CD4-positive, alpha-beta T cell (primary cell): ENCODE results near the gene LMNTD2. TPM values are rescaled to one million over a fixed set of nuclear protein-coding genes. Genes with fewer than 3 reads are reported as not detected.

Experiments used
- ATAC-seq: fragments of 200-7000 bp; cut with Tn5 transposase; one replicate; pipeline ENCODE4 v1.10.0; 2022; ENCODE audit warnings: mild to moderate bottlenecking; ENCODE audit not compliant: poor library complexity
- CTCF ChIA-PET: fragments of 350-600 bp; sonication (Branson Sonifier 250); formaldehyde crosslinking; loops from one replicate; lab custom pipeline; 2021; ENCODE audit warnings: antibody characterized with exemption, inconsistent platforms; lab: Charles Lee
- POLR2A ChIA-PET: fragments of 350-600 bp; sonication (Branson Sonifier 250); formaldehyde crosslinking; loops from one replicate; lab custom pipeline; 2021; ENCODE audit warnings: antibody characterized with exemption, inconsistent platforms; lab: Charles Lee
- DNase-seq, 14 experiments: peaks; one replicate each; pipeline ENCODE4 v3.0.0-alpha.2; 2013 to 2020; ENCODE audit warnings: mixed read lengths in 2 of 14
- H3K27ac ChIP-seq, 2 donors: one replicate each; pipeline versions ENCODE4 v1.5.1 to v1.7.0; 2013; ENCODE audit warnings: low read length in 2 of 2, low read depth in 1 of 2, mild to moderate bottlenecking in 1 of 2
- H3K27me3 ChIP-seq, 2 experiments: 1 replicate in 1 of 2; 2 replicates in 1 of 2; pipeline versions ENCODE4 v1.6.1 to v1.7.0; 2013; ENCODE audit warnings: low read length in 2 of 2, control low read depth in 1 of 2, mild to moderate bottlenecking in 1 of 2, moderate library complexity in 1 of 2; ENCODE audit not compliant: insufficient read depth in 2 of 2, control insufficient read depth in 1 of 2
- H3K36me3 ChIP-seq: one replicate; pipeline ENCODE4 v1.6.1; 2013; ENCODE audit warnings: low read length, control low read depth; ENCODE audit not compliant: insufficient read depth
- H3K4me1 ChIP-seq: one replicate; pipeline ENCODE4 v1.6.1; 2013; ENCODE audit warnings: low read length, control low read depth; ENCODE audit not compliant: insufficient read depth
- H3K4me3 ChIP-seq: one replicate; pipeline ENCODE4 v1.5.1; 2013; ENCODE audit warnings: mild to moderate bottlenecking, low read length, moderate library complexity
- H3K9me3 ChIP-seq, 2 experiments: 1 replicate in 1 of 2; 2 replicates in 1 of 2; pipeline versions ENCODE4 v1.6.1 to v1.7.0; 2013; ENCODE audit warnings: low read length in 2 of 2, mild to moderate bottlenecking in 2 of 2, control low read depth in 1 of 2, moderate library complexity in 1 of 2; ENCODE audit not compliant: control insufficient read depth in 1 of 2, insufficient read depth in 1 of 2
- H3K27ac Mint-ChIP-seq: one replicate; pipeline ENCODE4 v1.8.0; 2020; ENCODE audit warnings: mixed read lengths
- H3K27me3 Mint-ChIP-seq: one replicate; pipeline ENCODE4 v1.8.0; 2021; ENCODE audit warnings: mixed read lengths
- H3K36me3 Mint-ChIP-seq: one replicate; pipeline ENCODE4 v1.8.0; 2021; ENCODE audit warnings: low read depth, mixed read lengths
- H3K4me1 Mint-ChIP-seq: one replicate; pipeline ENCODE4 v1.8.0; 2021; ENCODE audit warnings: low read depth, mixed read lengths
- H3K4me3 Mint-ChIP-seq: one replicate; pipeline ENCODE4 v1.8.0; 2020; ENCODE audit warnings: mild to moderate bottlenecking, mixed read lengths
- H3K9me3 Mint-ChIP-seq: one replicate; pipeline ENCODE4 v1.8.0; 2020; ENCODE audit warnings: mixed read lengths
- CTCF ChIP-seq: fragments of 200-600 bp; IDR thresholded peaks from one replicate; pipeline ENCODE4 v1.8.0; 2022; ENCODE audit warnings: antibody characterized with exemption, mild to moderate bottlenecking
- intact Hi-C, 2 experiments: fragments of 100-400 bp; cut with DNase I in 1 of 2; cut with micrococcal nuclease in 1 of 2; formaldehyde crosslinking; loops; one replicate each; pipeline versions ENCODE4 v1.15.1 to v1.9.0; 2023 to 2025; cut with DNase I, micrococcal nuclease
- total RNA-seq, 174 experiments: library from RNA in 2 of 174; stranded (reverse) in 2 of 174; gene quantifications; one replicate each; pipeline ENCODE4 v1.2.3 and lab custom pipeline; 2021 to 2026

The LMNTD2 gene
- total RNA-seq, 2 experiments from 2014 or later, result 8.2 to 10.3 TPM

- no peak for ATAC-seq
- Histone ChIP-seq H3K36me3 (peaks cover 82% of the 10 kb centered on the region), H3K27me3 (no peaks in the 10 kb centered on the region), H3K9me3 (no peaks in the 10 kb centered on the region), H3K4me3 (no peak overlapping the region), H3K27ac (no peak overlapping the region), H3K4me1 (peaks cover 7% of the 10 kb centered on the region)
- H3K27ac Mint-ChIP-seq, result no peak overlapping the region
- POLR2A ChIA-PET, result interaction anchor here (1.3 kb wide), 1 partner anchor 19 kb away, joined by 3 read pairs; no protein-coding TSS in a partner anchor
- TF ChIP-seq CTCF, result no peak
- H3K4me3 Mint-ChIP-seq, result no peak overlapping the region
- intact Hi-C loops, result no loop called here
- CTCF ChIA-PET, result interaction anchor here (0.5 kb wide), 1 partner anchor 71 kb away, joined by 4 read pairs; no protein-coding TSS in a partner anchor
- H3K36me3 Mint-ChIP-seq, result peaks cover 89% of the 10 kb centered on the region
- no peaks in the 10 kb centered on the region for H3K27me3 Mint-ChIP-seq
- H3K9me3 Mint-ChIP-seq, result no peaks in the 10 kb centered on the region
- H3K4me1 Mint-ChIP-seq, result no peaks in the 10 kb centered on the region
- no peak for DNase-seq
Measured at GRCh38 chr11:595400-595799, 34.9 kb upstream of the LMNTD2 start.

DNA sequence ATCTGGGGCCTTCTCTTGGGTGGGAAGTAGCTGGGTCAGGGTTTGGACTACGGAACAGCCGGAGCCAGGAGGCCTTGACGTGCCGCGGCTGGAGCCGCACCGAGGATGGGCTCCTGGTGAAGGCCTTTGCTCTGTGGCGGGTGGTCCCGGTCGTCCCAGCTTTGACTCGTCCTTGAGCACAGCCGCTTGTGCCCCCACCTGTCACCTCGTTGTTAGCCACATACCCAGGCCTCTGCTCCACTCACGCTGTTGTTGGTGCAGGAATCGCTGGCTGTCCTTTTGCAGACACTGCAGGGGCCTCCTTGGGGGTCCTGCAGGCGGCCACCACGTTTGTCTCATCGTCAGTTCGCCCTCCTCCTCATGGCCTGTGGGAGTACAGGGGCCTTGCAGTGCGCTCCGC is 32.8 kb upstream of the LMNTD2 start:
- no peak for TF ChIP-seq CTCF
- Mint-ChIP-seq H3K4me1 (peaks cover 5% of the 10 kb centered on the region), H3K4me3 (no peak overlapping the region), H3K27ac (no peak overlapping the region), H3K9me3 (no peaks in the 10 kb centered on the region), H3K27me3 (no peaks in the 10 kb centered on the region), H3K36me3 (peaks cover 88% of the 10 kb centered on the region)
- ATAC-seq, result no peak
- no peaks in the 10 kb centered on the region for H3K9me3 ChIP-seq
- peaks cover 80% of the 10 kb centered on the region for H3K36me3 ChIP-seq
- POLR2A ChIA-PET, result no interaction called here
- peaks cover 8% of the 10 kb centered on the region for H3K4me1 ChIP-seq
- intact Hi-C loops, result loop anchor here in 1 of 2 experiments (1.0 kb wide), 1 partner anchor 17 kb away; no protein-coding TSS in a partner anchor
- H3K27me3 ChIP-seq, result no peaks in the 10 kb centered on the region
- no peak overlapping the region for H3K4me3 ChIP-seq
- DNase-seq, result no peak
- H3K27ac ChIP-seq, result no peak overlapping the region
- CTCF ChIA-PET, result no interaction called here

DNA sequence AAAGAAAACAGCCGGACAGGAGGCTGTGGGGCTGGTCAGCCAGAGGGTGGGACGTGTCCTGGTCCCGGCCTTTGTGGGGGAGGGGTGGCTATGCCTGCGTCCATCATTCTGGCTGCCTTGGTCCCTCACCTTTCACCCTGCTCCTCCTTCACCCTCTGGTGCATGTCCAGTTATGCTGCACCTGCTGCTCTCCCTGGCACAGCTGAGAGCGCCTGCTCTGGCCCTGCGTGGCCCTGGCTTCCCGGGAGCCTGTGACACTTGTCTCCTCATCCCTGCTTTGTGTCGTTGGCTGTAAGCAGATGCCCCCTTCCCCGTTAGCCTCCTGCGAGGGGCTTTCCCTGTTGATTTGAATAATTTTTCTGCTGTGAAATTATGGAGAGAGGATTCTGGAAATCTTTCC is 32.4 kb upstream of the LMNTD2 start:
- intact Hi-C loops, result loop anchor here in 1 of 2 experiments (1.0 kb wide), 1 partner anchor 17 kb away; no protein-coding TSS in a partner anchor
- Mint-ChIP-seq H3K36me3 (peaks cover 88% of the 10 kb centered on the region), H3K9me3 (no peaks in the 10 kb centered on the region), H3K27ac (no peak overlapping the region), H3K4me3 (no peak overlapping the region), H3K27me3 (no peaks in the 10 kb centered on the region), H3K4me1 (peaks cover 10% of the 10 kb centered on the region)
- peaks cover 13% of the 10 kb centered on the region for H3K4me1 ChIP-seq
- H3K27me3 ChIP-seq, result no peaks in the 10 kb centered on the region
- TF ChIP-seq CTCF, result no peak
- H3K36me3 ChIP-seq, result peaks cover 76% of the 10 kb centered on the region
- ChIA-PET CTCF (no interaction called here), POLR2A (no interaction called here)
- no peak overlapping the region for H3K4me3 ChIP-seq
- ATAC-seq (no peak), DNase-seq (no peak)
- no peaks in the 10 kb centered on the region for H3K9me3 ChIP-seq
- no peak overlapping the region for H3K27ac ChIP-seq
